ENCODE measurements around the gene MTSS2. TPM values are rescaled to one million over a fixed set of nuclear protein-coding genes. Genes with fewer than 3 reads are reported as not detected.

Gene MTSS2
- total RNA-seq, 1 experiment from 2014 or later: 64.1 TPM

DNA sequence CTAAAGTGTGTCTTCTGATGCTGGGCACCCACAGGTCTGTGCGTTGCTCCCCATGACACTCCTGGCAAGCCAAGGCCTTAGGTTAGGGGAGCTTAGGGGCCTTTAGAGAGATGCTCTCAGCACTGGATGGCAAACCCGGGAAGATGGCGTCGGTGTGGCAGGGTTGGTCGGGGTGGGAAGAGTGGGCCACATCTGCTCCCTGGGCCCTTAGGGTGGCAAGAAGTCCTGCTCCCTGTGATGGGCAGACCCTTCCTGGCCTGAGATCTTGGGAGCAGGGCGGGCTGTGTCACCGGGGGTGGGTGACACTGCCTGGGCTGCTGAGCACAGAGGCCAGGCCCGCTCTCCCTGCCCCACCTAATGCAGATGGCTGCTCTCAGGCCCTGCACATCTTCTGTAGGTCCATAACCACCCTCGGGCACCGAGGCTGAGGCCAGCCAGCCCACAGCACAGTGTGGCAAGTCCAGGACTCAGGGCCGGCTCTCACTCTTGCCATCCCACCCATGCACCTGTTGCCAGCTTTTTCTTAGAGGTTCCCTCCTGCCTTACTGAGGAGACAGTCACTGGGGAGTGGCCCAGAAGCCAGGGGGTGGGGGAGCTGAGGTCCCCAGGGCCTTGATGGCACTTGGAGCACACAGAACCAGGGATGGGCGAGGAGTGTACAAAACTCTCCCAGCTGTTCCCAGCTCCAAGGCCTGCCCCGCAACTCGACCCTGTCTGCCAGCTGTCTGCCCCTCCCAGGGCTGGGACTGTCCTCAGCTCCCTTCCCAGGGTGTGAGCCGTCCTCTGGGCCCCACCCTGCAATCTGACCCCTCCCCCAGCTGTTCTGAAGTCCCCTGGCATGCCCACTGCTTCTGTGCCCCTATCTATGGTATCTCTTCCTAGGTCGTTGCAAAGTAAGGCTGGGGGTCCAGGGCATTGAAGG, 4.4 kb upstream of the MTSS2 start:
- Mint-ChIP-seq H3K9me3 (ENCODE audit: unreplicated experiment) (no peaks in the 10 kb centered on the region), H3K27me3 (ENCODE audit: insufficient read depth, unreplicated experiment) (no peaks in the 10 kb centered on the region), H3K36me3 (ENCODE audit: insufficient read depth, unreplicated experiment) (peaks cover 44% of the 10 kb centered on the region), H3K4me3 (ENCODE audit: unreplicated experiment) (no peak overlapping the region), H3K4me1 (ENCODE audit: low read depth, unreplicated experiment) (peaks cover 42% of the 10 kb centered on the region), H3K27ac (ENCODE audit: unreplicated experiment) (peak overlapping the region; percentile 39)
- no peaks in the 10 kb centered on the region for H3K27me3 ChIP-seq (replicated peaks; ENCODE audit: control insufficient read depth, insufficient read depth, low read length)
- intact Hi-C loops (cut with micrococcal nuclease; ENCODE audit: unreplicated experiment): no loop called here
- ChIA-PET CTCF (interaction anchor here (1.8 kb wide), 1 partner anchor 81 kb away, joined by 5 read pairs; no protein-coding TSS in a partner anchor), POLR2A (no interaction called here)
- no peak overlapping the region for H3K4me3 ChIP-seq (ENCODE audit: low read depth, low read length)
- H3K36me3 ChIP-seq (ENCODE audit: control insufficient read depth, insufficient read depth, low read length): no peaks in the 10 kb centered on the region; the same call in 1 of the 2 replicates
- TF ChIP-seq, protein P1, sequence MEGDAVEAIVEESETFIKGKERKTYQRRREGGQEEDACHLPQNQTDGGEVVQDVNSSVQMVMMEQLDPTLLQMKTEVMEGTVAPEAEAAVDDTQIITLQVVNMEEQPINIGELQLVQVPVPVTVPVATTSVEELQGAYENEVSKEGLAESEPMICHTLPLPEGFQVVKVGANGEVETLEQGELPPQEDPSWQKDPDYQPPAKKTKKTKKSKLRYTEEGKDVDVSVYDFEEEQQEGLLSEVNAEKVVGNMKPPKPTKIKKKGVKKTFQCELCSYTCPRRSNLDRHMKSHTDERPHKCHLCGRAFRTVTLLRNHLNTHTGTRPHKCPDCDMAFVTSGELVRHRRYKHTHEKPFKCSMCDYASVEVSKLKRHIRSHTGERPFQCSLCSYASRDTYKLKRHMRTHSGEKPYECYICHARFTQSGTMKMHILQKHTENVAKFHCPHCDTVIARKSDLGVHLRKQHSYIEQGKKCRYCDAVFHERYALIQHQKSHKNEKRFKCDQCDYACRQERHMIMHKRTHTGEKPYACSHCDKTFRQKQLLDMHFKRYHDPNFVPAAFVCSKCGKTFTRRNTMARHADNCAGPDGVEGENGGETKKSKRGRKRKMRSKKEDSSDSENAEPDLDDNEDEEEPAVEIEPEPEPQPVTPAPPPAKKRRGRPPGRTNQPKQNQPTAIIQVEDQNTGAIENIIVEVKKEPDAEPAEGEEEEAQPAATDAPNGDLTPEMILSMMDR (IDR thresholded peaks at IDR 0.05; ENCODE audit: insufficient read depth in 1 of 2, low read depth in 1 of 2, low read length in 1 of 2, severe bottlenecking in 1 of 2, unreplicated experiment in 1 of 2): no peak
- no peaks in the 10 kb centered on the region for H3K9me3 ChIP-seq
- DNase-seq: no peak
- peaks cover 45% of the 10 kb centered on the region for H3K4me1 ChIP-seq
- no TSS peak for BruUV-seq (replicated peaks)

DNA sequence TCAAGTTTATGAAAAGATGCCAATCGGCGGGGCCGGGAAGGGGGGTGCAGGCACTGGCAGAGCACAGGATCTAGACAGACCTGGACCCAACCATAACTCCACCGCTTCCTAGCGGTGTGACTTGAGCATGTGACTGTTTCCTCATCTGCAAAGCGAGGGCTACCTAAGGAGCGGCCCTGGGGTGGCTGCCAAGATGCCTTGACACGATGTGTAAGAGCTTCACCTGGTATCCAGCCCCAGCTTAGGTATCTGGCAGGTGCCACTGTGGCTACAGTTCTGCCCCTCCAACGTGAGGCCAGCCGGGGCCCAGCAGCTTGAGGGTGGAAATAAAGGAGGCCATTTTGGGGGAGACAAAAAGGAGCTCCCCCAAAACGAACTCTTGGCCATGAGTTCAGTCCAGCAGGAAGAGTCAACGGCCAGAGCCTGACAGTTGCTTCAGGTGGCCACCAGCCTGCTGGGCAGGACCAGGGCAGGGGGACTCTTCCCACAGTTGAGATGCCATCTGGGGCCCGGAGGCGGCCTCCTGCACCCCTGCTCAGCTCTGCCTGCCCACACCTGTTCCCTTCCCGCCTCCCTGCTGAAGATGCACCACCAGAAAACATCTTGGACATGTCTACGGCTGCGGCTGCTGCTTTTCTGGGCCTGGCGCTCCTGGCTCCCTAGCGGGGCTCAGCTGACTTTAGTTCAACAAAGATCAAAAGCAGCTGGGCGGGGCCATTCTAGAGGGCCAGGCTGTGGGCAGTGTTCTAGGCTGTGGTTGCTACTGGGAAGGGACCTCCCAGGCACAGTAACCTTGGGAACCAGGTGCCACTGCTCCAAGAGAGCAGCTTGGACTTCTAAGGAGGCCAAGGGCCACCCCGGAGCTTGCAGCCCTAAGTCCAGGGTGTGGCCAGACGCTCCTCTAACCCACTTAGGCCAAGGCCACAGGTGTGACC, 3.4 kb upstream of the MTSS2 start:
- no peaks in the 10 kb centered on the region for H3K27me3 ChIP-seq (replicated peaks; ENCODE audit: control insufficient read depth, insufficient read depth, low read length)
- Mint-ChIP-seq H3K4me3 (ENCODE audit: unreplicated experiment) (no peak overlapping the region), H3K4me1 (ENCODE audit: low read depth, unreplicated experiment) (peaks cover 33% of the 10 kb centered on the region), H3K27me3 (ENCODE audit: insufficient read depth, unreplicated experiment) (no peaks in the 10 kb centered on the region), H3K27ac (ENCODE audit: unreplicated experiment) (no peak overlapping the region), H3K36me3 (ENCODE audit: insufficient read depth, unreplicated experiment) (peaks cover 43% of the 10 kb centered on the region), H3K9me3 (ENCODE audit: unreplicated experiment) (no peaks in the 10 kb centered on the region)
- BruUV-seq (replicated peaks): no TSS peak
- POLR2A ChIA-PET: no interaction called here
- intact Hi-C loops (cut with micrococcal nuclease; ENCODE audit: unreplicated experiment): no loop called here
- peak in 1 of 2 experiments; percentile 50 for DNase-seq
- TF ChIP-seq, protein P1 (IDR thresholded peaks at IDR 0.05; ENCODE audit: insufficient read depth in 1 of 2, low read depth in 1 of 2, low read length in 1 of 2, severe bottlenecking in 1 of 2, unreplicated experiment in 1 of 2): no peak
- H3K4me3 ChIP-seq (ENCODE audit: low read depth, low read length): no peak overlapping the region
- CTCF ChIA-PET: interaction anchor here (1.8 kb wide), 1 partner anchor 82 kb away, joined by 5 read pairs; no protein-coding TSS in a partner anchor
- peaks cover 41% of the 10 kb centered on the region for H3K4me1 ChIP-seq
- no peaks in the 10 kb centered on the region for H3K9me3 ChIP-seq
- no peaks in the 10 kb centered on the region; the same call in 1 of the 2 replicates for H3K36me3 ChIP-seq (ENCODE audit: control insufficient read depth, insufficient read depth, low read length)

DNA sequence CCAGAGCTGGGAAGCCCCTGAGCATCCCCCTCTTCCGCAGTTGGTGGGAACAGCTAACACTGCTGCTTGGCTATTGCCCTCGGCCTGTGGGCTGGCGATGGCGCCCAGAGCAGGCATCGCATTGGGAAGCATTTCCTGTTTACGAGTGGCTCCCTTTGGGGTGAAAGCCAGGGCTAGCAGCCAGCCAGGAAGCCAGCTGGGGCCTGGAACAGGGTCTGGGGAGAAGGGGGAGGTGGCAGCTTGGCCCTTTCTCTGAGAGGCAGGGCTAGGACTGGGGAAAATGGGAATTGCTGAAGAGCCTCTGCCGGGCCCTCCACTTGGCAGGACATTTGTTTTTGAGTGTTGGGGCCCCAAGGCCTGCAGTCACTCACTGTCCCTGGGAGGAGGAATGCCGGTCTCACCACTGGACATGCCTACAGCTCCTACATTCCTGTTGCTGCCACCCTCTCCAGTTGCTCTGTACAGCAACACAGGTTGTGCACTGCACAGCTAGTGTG, 2.4 kb upstream of the MTSS2 start:
- no peak for DNase-seq
- intact Hi-C loops (cut with micrococcal nuclease; ENCODE audit: unreplicated experiment): no loop called here
- H3K27ac Mint-ChIP-seq (ENCODE audit: unreplicated experiment): no peak overlapping the region
- CTCF ChIA-PET: interaction anchor here (1.2 to 1.8 kb wide), 2 partner anchors 83 kb away, joined by 3 to 5 read pairs; no protein-coding TSS in a partner anchor
- Histone ChIP-seq H3K36me3 (ENCODE audit: control insufficient read depth, insufficient read depth, low read length) (no peaks in the 10 kb centered on the region), H3K4me1 (peaks cover 31% of the 10 kb centered on the region), H3K4me3 (ENCODE audit: low read depth, low read length) (no peak overlapping the region), H3K9me3 (no peaks in the 10 kb centered on the region), H3K27me3 (replicated peaks; ENCODE audit: control insufficient read depth, insufficient read depth, low read length) (no peaks in the 10 kb centered on the region)
- H3K4me1 Mint-ChIP-seq (ENCODE audit: low read depth, unreplicated experiment): peaks cover 23% of the 10 kb centered on the region
- no peaks in the 10 kb centered on the region for H3K9me3 Mint-ChIP-seq (ENCODE audit: unreplicated experiment)
- no TSS peak for BruUV-seq (replicated peaks)
- no peaks in the 10 kb centered on the region for H3K27me3 Mint-ChIP-seq (ENCODE audit: insufficient read depth, unreplicated experiment)
- H3K4me3 Mint-ChIP-seq (ENCODE audit: unreplicated experiment): no peak overlapping the region
- POLR2A ChIA-PET: no interaction called here
- TF ChIP-seq, protein P1 (IDR thresholded peaks at IDR 0.05; ENCODE audit: insufficient read depth in 1 of 2, low read depth in 1 of 2, low read length in 1 of 2, severe bottlenecking in 1 of 2, unreplicated experiment in 1 of 2): no peak
- peaks cover 33% of the 10 kb centered on the region for H3K36me3 Mint-ChIP-seq (ENCODE audit: insufficient read depth, unreplicated experiment)

Data from Caco-2 (cell line).